Vagina (tissue), 2 donors: ENCODE measurements around the gene TXNL4B. TPM values are rescaled to one million over a fixed set of nuclear protein-coding genes. Genes with fewer than 3 reads are reported as not detected.

ENCODE experiments used
- DNase-seq, 2 donors: peaks; one replicate each; pipeline ENCODE4 v3.0.0-alpha.2; 2017; ENCODE audit errors: extremely low spot score in 2 of 2
- H3K27ac ChIP-seq: fragments of 200-600 bp; sonication (generic); one replicate; pipeline ENCODE4 v1.5.1; 2019
- H3K27me3 ChIP-seq: fragments of 200-600 bp; sonication (generic); one replicate; pipeline ENCODE4 v1.5.1; 2019
- H3K36me3 ChIP-seq, 2 donors: fragments of 200-600 bp; sonication (generic); one replicate each; pipeline ENCODE4 v1.5.1; 2017 to 2019
- H3K4me1 ChIP-seq: fragments of 200-600 bp; sonication (generic); one replicate; pipeline ENCODE4 v1.5.1; 2019
- H3K4me3 ChIP-seq, 2 donors: fragments of 200-600 bp; sonication (generic); 1 replicate in 1 of 2; 2 replicates in 1 of 2; pipeline ENCODE4 v1.5.1; 2016 to 2019
- H3K9me3 ChIP-seq: fragments of 200-600 bp; sonication (generic); one replicate; pipeline ENCODE4 v1.5.1; 2019
- POLR2A ChIP-seq, 2 donors: fragments of 450-650 bp; IDR thresholded peaks; one replicate each; pipeline ENCODE4 v1.6.1; 2017; ENCODE audit warnings: antibody characterized with exemption in 2 of 2, mild to moderate bottlenecking in 2 of 2, moderate library complexity in 2 of 2
- POLR2AphosphoS5 ChIP-seq, 2 donors: sonication (generic); formaldehyde crosslinking; IDR thresholded peaks; one replicate each; pipeline ENCODE4 v1.9.0; 2017; ENCODE audit warnings: antibody characterized with exemption in 2 of 2, mild to moderate bottlenecking in 2 of 2, low read depth in 1 of 2; ENCODE audit not compliant: insufficient read depth in 1 of 2
- intact Hi-C: fragments of 100-400 bp; cut with DNase I; formaldehyde crosslinking; loops from one replicate; pipeline ENCODE4 v1.15.1; 2023
- total RNA-seq: library from RNA; depleted of rRNA; stranded (reverse); fragments of >200 nt; gene quantifications from one replicate; pipeline ENCODE4 v1.2.3, GENCODE V29; 2016
- TF ChIP-seq, protein P1 (sequence below), 3 experiments: fragments of 450-650 bp in 2 of 3; fragments of 200-600 bp in 1 of 3; sonication (generic) in 1 of 3; IDR thresholded peaks; one replicate each; pipeline ENCODE4 v1.5.1; 2017 to 2019; ENCODE audit warnings: antibody characterized with exemption in 3 of 3, mild to moderate bottlenecking in 2 of 3, moderate library complexity in 2 of 3

TXNL4B gene
- total RNA-seq, 1 donor from 2014 or later: 12.5 TPM

DNA sequence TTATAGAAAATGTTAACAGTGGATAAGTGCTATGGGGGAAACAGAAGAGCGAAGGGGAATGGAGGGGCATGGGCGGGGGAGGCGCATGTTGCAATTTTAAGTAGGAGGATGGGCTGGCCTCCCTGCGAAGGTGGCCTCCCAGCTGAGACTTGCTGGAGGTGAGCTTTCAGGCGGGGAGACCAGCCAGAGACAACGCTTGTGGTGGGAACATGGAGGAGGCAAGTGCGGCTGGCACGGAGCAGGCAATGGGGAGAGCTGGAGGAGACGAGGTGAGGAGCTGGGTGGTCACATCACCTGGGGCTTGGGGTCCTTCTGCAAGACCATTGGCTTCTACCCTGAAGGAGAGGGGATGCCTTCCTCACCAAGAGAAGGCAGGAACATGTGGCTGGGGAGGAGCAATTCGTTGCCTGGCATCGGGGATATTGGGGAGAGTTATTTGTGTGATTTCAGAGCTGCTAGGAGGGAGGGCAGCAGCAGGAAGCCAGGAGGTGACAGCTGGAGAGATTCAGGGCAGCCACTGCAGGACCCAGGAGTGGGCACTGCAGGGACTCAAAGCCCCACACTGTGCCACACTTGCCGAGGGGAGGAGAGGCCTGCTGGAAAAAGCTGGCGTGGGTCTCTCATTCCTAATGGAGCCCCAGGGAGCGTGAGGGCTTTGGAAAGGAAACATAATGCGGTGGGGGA lies 44.1 kb upstream of the TXNL4B start:
- Histone ChIP-seq H3K4me1 (no peaks in the 10 kb centered on the region), H3K27me3 (no peaks in the 10 kb centered on the region), H3K36me3 (no peaks in the 10 kb centered on the region), H3K27ac (no peak overlapping the region), H3K4me3 (no peak overlapping the region), H3K9me3 (no peaks in the 10 kb centered on the region)
- TF ChIP-seq, protein P1, sequence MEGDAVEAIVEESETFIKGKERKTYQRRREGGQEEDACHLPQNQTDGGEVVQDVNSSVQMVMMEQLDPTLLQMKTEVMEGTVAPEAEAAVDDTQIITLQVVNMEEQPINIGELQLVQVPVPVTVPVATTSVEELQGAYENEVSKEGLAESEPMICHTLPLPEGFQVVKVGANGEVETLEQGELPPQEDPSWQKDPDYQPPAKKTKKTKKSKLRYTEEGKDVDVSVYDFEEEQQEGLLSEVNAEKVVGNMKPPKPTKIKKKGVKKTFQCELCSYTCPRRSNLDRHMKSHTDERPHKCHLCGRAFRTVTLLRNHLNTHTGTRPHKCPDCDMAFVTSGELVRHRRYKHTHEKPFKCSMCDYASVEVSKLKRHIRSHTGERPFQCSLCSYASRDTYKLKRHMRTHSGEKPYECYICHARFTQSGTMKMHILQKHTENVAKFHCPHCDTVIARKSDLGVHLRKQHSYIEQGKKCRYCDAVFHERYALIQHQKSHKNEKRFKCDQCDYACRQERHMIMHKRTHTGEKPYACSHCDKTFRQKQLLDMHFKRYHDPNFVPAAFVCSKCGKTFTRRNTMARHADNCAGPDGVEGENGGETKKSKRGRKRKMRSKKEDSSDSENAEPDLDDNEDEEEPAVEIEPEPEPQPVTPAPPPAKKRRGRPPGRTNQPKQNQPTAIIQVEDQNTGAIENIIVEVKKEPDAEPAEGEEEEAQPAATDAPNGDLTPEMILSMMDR (IDR thresholded peaks at IDR 0.05): no peak
- TF ChIP-seq POLR2A (IDR thresholded peaks at IDR 0.05): no peak
- TF ChIP-seq POLR2AphosphoS5 (IDR thresholded peaks at IDR 0.05; ENCODE audit: insufficient read depth in 1 of 2, low read depth in 1 of 2): no peak
- no peak for DNase-seq
- intact Hi-C loops: no loop called here

DNA sequence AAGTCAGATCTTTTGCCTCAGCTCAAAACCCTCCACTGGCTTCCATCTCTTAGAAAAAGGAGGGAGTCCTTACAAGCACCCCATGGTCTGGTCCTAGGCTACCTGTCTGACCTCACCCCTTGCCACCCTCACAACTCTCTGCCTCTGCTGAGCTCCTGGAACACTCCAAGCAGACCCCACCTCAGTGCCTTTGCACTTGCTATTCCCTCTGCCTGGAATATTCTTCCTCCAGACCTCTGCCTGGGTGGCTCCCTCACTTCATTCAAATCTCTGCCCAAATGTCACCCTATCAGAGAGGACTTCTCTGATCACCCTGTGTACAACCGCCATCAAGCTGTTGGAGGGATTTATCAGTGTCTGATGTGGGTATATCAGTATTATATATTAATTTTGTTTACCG lies 41.1 kb upstream of the TXNL4B start:
- no peaks in the 10 kb centered on the region for H3K27me3 ChIP-seq
- no peak overlapping the region for H3K4me3 ChIP-seq
- no peaks in the 10 kb centered on the region for H3K36me3 ChIP-seq
- TF ChIP-seq POLR2A (IDR thresholded peaks at IDR 0.05) (no peak), POLR2AphosphoS5 (IDR thresholded peaks at IDR 0.05; ENCODE audit: insufficient read depth in 1 of 2, low read depth in 1 of 2) (no peak)
- TF ChIP-seq, protein P1 (IDR thresholded peaks at IDR 0.05): no peak
- no peaks in the 10 kb centered on the region for H3K9me3 ChIP-seq
- H3K4me1 ChIP-seq: no peaks in the 10 kb centered on the region
- H3K27ac ChIP-seq: no peak overlapping the region
- peak in 1 of 2 donors; percentile 65 for DNase-seq
- intact Hi-C loops: no loop called here

DNA sequence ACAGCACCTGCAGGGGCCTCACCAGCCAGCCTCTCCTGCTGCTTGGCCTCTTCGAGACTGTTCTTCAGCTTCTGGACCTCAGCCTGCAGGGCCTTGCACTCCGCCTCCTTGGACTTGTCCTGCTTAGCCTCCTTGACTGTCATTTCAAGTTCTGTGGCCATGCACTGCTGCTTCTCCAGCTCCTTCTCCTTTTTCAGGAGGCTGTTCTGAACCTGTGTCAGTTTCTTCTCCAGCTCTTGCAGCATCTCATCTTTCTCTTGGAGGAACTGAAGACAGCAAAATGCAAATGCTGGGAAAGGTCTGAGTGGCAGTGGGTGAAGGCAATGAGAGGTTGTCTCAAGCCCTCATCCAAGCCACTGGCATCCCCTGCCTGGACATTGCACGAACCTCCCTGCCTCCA lies 39.3 kb upstream of the TXNL4B start:
- Histone ChIP-seq H3K27me3 (no peaks in the 10 kb centered on the region), H3K9me3 (no peaks in the 10 kb centered on the region), H3K36me3 (no peaks in the 10 kb centered on the region), H3K4me3 (no peak overlapping the region), H3K27ac (no peak overlapping the region), H3K4me1 (no peaks in the 10 kb centered on the region)
- peak in 1 of 2 donors; percentile 67 for DNase-seq
- no peak for TF ChIP-seq POLR2AphosphoS5 (IDR thresholded peaks at IDR 0.05; ENCODE audit: insufficient read depth in 1 of 2, low read depth in 1 of 2)
- intact Hi-C loops: no loop called here

DNA sequence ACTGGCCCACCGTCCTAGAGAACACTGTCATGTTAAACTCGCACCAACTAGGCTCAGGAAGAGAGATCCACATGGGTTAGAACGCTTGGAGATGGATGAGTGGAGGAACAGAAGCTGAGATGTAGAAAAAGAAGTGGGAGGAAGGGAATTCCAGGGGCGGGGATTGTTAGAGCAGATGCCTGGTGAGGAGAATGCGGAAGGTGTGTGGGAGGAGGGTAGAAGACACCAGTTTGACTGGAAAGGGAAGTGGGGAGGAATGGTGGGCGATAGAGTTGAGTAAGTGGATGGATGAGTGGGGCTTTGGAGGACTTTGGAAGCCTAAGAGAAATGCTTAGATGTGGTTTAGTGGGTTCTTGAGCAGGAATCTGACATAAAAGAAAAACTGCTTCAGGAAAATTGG lies 37.6 kb upstream of the TXNL4B start:
- no peaks in the 10 kb centered on the region for H3K36me3 ChIP-seq
- H3K4me3 ChIP-seq: no peak overlapping the region
- no peaks in the 10 kb centered on the region for H3K27me3 ChIP-seq
- TF ChIP-seq, protein P1 (IDR thresholded peaks at IDR 0.05): no peak
- TF ChIP-seq POLR2A (IDR thresholded peaks at IDR 0.05) (no peak), POLR2AphosphoS5 (IDR thresholded peaks at IDR 0.05; ENCODE audit: insufficient read depth in 1 of 2, low read depth in 1 of 2) (no peak)
- no peaks in the 10 kb centered on the region for H3K9me3 ChIP-seq
- no peaks in the 10 kb centered on the region for H3K4me1 ChIP-seq
- intact Hi-C loops: no loop called here
- H3K27ac ChIP-seq: no peak overlapping the region
- peak in 1 of 2 donors; percentile 20 for DNase-seq

DNA sequence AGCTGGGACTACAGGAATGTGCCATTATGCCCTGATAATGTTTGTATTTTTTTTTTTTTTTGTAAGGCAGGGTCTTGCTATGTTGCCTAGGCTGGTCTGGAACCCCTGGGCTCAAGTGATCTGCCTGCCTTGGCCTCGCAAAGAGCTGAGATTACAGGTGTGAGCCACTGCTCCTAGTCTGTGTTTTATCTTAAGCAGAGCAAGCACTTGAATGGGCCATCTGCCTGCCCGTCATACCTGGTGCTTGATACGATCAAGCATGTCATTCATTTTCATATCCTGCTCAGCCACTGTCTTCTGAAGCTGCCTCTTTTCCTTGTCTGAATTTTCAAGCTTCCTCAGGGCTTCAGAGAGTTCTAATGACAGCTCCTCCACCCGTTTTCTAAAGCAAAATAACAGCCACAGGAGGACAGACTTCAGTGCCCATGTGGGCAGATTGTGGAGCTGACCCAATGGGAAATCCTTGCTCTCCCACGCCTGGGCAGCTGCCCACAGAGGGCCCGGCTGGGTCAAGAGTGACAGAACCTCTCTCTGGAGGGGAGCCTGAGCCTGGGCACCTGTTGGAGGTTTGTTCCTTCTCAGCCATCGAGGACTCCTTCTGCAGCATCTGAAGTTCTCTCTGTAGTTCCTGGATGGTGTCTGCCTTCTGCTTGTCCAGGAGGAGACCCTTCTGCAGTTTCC lies 36.7 kb upstream of the TXNL4B start:
- H3K4me3 ChIP-seq: no peak overlapping the region
- no peak overlapping the region for H3K27ac ChIP-seq
- H3K9me3 ChIP-seq: no peaks in the 10 kb centered on the region
- no peaks in the 10 kb centered on the region for H3K36me3 ChIP-seq
- intact Hi-C loops: no loop called here
- H3K27me3 ChIP-seq: no peaks in the 10 kb centered on the region
- no peaks in the 10 kb centered on the region for H3K4me1 ChIP-seq
- TF ChIP-seq POLR2AphosphoS5 (IDR thresholded peaks at IDR 0.05; ENCODE audit: insufficient read depth in 1 of 2, low read depth in 1 of 2) (no peak), POLR2A (IDR thresholded peaks at IDR 0.05) (no peak)
- TF ChIP-seq, protein P1 (IDR thresholded peaks at IDR 0.05): no peak
- peak in 1 of 2 donors; percentile 72 for DNase-seq
